Fibroblast of the aortic adventitia (primary cell): ENCODE measurements around the gene FOXC1. TPM values are rescaled to one million over a fixed set of nuclear protein-coding genes. Genes with fewer than 3 reads are reported as not detected.

Experiments
- DNase-seq: peaks from one replicate; pipeline ENCODE4 v3.0.0-alpha.2; 2010; ENCODE audit warnings: low read depth
- H3K4me3 ChIP-seq: 2 replicates; pipeline ENCODE4 v1.5.1; 2011; ENCODE audit warnings: low read depth, mild to moderate bottlenecking, control low read depth, low read length, moderate library complexity
- total RNA-seq: library from RNA; depleted of rRNA; stranded (reverse); fragments of >200 nt; gene quantifications from 2 replicates; pipeline ENCODE4 v1.2.3, GENCODE V29; 2012; ENCODE audit warnings: low replicate concordance
- TF ChIP-seq, protein P1 (sequence below): IDR thresholded peaks from 2 replicates; pipeline ENCODE4 v1.5.1; 2011; ENCODE audit warnings: mild to moderate bottlenecking, low read length, control low read depth, inconsistent platforms; ENCODE audit not compliant: insufficient read depth

The FOXC1 gene
- total RNA-seq, 1 donor = 15.7 TPM

DNA sequence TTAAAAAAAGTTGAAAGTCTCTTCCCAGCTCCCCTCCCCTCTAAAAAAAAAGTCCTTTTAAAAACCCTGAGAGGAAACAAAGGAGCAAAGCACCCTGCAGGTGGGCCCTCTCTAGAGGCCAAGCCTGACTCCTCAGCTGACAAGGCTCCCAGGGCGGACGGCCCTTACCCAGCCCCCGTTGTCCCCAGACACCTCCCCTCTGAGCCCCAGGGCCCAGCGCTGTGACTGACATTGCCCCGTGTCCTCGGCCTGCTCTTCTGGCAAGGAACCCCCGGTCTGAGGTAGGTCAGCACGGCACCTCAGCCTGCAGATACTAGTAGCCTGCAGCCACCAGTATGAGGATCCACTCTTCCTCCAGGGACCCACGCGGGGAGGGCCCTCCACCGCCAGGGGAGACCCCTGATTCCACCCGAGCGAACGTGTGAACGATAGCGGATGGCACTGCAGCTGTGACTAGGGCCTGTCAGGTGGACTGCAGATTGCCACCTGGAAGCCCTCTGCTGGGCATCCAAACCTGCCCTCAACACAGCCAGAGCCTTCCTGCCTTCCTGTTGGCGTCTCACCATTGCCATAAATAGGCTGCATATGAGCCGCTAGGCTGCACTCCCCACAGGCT, 34.2 kb downstream of the FOXC1 start:
- H3K4me3 ChIP-seq = no peak overlapping the region
- TF ChIP-seq, protein P1, sequence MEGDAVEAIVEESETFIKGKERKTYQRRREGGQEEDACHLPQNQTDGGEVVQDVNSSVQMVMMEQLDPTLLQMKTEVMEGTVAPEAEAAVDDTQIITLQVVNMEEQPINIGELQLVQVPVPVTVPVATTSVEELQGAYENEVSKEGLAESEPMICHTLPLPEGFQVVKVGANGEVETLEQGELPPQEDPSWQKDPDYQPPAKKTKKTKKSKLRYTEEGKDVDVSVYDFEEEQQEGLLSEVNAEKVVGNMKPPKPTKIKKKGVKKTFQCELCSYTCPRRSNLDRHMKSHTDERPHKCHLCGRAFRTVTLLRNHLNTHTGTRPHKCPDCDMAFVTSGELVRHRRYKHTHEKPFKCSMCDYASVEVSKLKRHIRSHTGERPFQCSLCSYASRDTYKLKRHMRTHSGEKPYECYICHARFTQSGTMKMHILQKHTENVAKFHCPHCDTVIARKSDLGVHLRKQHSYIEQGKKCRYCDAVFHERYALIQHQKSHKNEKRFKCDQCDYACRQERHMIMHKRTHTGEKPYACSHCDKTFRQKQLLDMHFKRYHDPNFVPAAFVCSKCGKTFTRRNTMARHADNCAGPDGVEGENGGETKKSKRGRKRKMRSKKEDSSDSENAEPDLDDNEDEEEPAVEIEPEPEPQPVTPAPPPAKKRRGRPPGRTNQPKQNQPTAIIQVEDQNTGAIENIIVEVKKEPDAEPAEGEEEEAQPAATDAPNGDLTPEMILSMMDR = no peak
- no peak for DNase-seq

DNA sequence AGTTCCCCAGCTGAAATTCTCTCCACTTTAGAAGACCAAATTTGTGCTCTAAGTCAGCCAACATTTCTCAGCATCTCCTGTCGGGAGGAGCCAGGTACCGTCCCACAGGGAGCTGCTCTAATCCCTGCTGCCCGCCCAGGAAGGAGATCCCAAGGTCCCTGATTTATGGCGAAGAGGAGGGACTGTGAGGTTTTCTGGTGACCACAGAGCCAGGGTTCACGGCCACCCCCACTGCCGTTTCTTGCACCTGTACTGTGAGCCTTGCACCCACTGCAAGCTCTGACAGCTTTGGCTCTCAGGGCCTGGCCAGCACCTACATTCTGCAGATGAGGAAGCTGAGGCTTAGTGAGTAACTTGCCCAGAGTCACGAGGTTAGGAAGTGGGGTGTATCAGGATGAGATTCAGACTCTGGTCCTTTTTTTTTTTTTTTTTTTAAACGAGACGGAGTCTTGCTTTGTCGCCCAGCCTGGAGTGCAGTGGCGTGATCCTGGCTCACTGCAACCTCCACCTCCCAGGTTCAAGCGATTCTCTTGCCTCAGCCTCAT, 34.9 kb downstream of the FOXC1 start:
- no peak for DNase-seq
- TF ChIP-seq, protein P1 = no peak
- no peak overlapping the region for H3K4me3 ChIP-seq

DNA sequence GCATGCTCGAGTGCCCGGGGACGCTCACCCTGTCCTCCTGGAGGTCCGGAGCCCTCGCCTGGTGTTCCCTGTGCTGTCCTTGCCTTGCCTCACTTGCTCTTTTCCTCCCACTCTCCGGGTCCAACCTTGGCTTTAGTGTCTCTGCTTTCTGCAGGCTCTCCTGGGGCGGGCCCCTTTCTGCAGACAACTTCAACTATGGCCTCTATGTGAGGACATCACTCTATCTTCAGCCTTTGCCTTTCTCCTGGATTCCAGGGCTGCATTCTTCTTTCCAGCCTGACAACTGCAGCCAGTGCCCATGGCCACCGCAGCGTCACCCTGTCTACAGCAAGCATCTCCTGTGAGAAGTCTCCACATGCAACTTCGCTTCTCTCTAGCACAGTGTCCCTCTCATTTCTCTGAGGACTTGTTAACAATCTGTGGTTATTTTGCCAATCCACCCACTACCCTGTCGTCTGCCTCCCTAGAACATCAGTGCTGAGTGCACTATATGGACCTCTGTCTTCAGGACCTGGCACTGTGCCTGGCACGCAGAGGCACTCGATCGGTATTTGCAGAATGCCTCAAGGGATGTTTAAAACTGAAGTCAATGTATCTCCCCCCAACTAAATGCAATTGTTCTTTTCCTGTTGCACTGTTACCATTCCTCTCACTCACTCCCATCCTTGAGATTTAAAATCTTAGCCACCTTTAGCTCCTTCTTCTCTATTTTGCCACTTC, 35.9 kb downstream of the FOXC1 start:
- TF ChIP-seq, protein P1 = no peak
- DNase-seq = peak; percentile 21

DNA sequence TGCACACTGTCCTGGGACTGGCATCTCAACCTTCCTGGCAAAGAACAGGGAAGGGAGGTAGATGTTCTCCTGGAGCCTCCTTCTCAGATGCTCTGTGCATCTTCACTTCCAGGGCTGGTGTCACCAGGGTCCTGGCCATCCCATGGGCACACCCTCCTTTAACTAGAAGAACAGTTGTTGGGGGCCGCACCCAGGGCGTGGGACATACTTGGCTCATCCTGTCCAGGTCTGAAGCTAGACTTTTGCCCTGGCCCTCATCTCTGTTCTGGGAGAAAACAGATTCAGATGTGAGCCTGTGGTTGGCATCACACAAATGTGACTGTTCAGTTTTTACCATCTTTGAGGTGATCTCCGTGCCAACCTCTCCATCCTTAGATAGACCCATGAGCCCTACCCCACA, 41.6 kb downstream of the FOXC1 start:
- TF ChIP-seq, protein P1 = no peak
- H3K4me3 ChIP-seq = no peak overlapping the region
- DNase-seq = no peak

More for the DNA sequence above, 35.9 kb downstream of the FOXC1 start:
- no peak overlapping the region for H3K4me3 ChIP-seq

DNA sequence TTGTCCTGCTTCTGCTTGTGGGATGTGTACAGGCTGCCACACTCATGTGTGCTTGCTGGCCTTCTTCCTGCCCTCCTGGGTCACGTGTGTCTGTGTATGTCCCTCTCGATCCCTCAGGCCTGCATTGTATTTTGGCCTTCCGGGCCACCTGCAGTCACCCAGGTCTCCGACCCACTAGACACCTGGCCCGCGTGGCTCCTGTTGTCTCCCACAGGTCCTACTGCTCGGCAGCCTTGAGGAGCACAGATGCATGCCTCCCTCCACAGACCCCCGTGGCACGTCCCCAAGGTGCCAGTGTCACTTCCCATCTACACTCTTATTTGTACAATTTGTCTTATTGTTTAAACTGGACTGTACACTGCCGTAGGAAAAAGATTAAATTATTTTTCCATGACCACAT, 43.1 kb downstream of the FOXC1 start:
- TF ChIP-seq, protein P1 = no peak
- no peak overlapping the region for H3K4me3 ChIP-seq
- no peak for DNase-seq

DNA sequence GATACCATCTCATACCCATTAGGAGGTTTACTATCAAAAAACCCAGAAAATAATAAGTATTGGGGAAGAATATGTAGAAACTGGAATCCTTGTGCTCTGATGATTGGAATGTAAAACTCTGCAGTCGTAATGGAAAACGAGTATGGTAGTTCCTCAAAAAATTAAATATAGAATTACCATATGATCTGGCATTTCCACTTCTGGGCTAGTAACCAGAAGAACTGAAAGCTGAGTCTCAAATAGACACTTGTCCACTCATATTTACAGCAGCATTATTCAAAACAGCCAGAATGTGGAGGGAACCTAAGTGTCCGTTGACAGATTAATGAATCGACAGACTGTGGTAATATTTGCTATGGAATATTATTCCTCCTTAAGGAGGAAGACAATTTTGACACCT, 44.3 kb downstream of the FOXC1 start:
- no peak overlapping the region for H3K4me3 ChIP-seq
- no peak for DNase-seq
- TF ChIP-seq, protein P1 = no peak
